Activated T-helper 9 cell treated with anti-CD3 and anti-CD28 coated beads, Interleukin-2, amount 50 U/mL, for 16 hours (primary cell): ENCODE results near the gene CCDC180.
"Not testable (repeated sequence)": the region's sequence is repeated elsewhere in the genome, so short reads cannot be mapped to it uniquely, and the experiment has no call there.

Experiments
- DNase-seq: peaks from one replicate; pipeline ENCODE4 v3.0.0-alpha.2; 2020; ENCODE audit warnings: low read depth

The CCDC180 gene

GRCh38 chr9:97311798-97312500 lies 4.5 kb downstream of the CCDC180 start:
- no peak for DNase-seq

- DNase-seq = no peak
These were observed 5.1 kb downstream of the CCDC180 start for GRCh38 chr9:97312556-97312955.

GRCh38 chr9:97313243-97313642 lies 5.8 kb downstream of the CCDC180 start:
- no peak for DNase-seq

- no peak for DNase-seq
These were observed 6.3 kb downstream of the CCDC180 start for GRCh38 chr9:97313746-97314145.

GRCh38 chr9:97314503-97314902 lies 7.0 kb downstream of the CCDC180 start:
- no peak for DNase-seq

- DNase-seq = no peak
These were observed 8.1 kb downstream of the CCDC180 start for GRCh38 chr9:97315550-97315949.

GRCh38 chr9:97316904-97317303 lies 9.4 kb downstream of the CCDC180 start:
- DNase-seq = no peak

- no peak for DNase-seq
These were observed 11.0 kb downstream of the CCDC180 start for GRCh38 chr9:97318433-97318832.

- no peak for DNase-seq
These were observed 11.9 kb downstream of the CCDC180 start for GRCh38 chr9:97319395-97319794.

- no peak for DNase-seq
These were observed 12.7 kb downstream of the CCDC180 start for GRCh38 chr9:97320080-97320642.

- DNase-seq = no peak
These were observed 13.8 kb downstream of the CCDC180 start for GRCh38 chr9:97321251-97321650.

- no peak for DNase-seq
These were observed 14.2 kb downstream of the CCDC180 start for GRCh38 chr9:97321691-97322090.

- DNase-seq = no peak
These were observed 14.6 kb downstream of the CCDC180 start for GRCh38 chr9:97322105-97322504.

GRCh38 chr9:97324954-97325353 lies 17.5 kb downstream of the CCDC180 start:
- DNase-seq = no peak

- no peak for DNase-seq
These were observed 20.1 kb downstream of the CCDC180 start for GRCh38 chr9:97327562-97327961.

- no peak for DNase-seq
These were observed 25.5 kb downstream of the CCDC180 start for GRCh38 chr9:97332993-97333392.

GRCh38 chr9:97335622-97336021 lies 28.2 kb downstream of the CCDC180 start:
- not testable (repeated sequence) for DNase-seq

GRCh38 chr9:97348871-97349270 lies 41.4 kb downstream of the CCDC180 start:
- no peak for DNase-seq

- no peak for DNase-seq
These were observed 41.9 kb downstream of the CCDC180 start for GRCh38 chr9:97349400-97349799.

GRCh38 chr9:97354637-97355036 lies 47.2 kb downstream of the CCDC180 start:
- DNase-seq = no peak

GRCh38 chr9:97357056-97357455 lies 49.6 kb downstream of the CCDC180 start:
- no peak for DNase-seq
